IPS-NIHi11 (cell line): Measurements from ENCODE around the gene XRN2.
"Not testable (repeated sequence)": the region's sequence is repeated elsewhere in the genome, so short reads cannot be mapped to it uniquely, and the experiment has no call there.

ENCODE experiments used
- DNase-seq: peaks from one replicate; pipeline ENCODE4 v3.0.0; 2012; ENCODE audit warnings: mixed read lengths, low spot score

The XRN2 gene

DNA sequence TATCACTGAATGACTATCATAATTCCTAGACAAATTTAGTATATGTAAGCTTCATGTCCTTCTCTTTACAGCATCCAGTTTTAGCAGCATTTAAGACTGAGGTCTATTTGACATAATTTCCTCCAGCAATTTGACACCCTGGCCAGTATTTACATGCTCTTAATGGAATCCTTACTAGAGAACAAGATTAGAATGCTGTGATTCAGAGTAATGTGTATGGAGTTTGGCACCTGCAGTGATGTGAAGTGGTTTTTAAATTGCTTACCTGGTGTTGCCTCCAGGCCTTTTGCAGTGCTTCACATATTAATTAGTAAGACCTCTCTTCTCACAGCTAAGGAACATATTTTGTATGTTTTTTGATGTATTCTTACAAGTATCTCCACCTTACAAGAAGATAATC lies 84.4 kb downstream of the XRN2 start:
- DNase-seq = no peak

DNA sequence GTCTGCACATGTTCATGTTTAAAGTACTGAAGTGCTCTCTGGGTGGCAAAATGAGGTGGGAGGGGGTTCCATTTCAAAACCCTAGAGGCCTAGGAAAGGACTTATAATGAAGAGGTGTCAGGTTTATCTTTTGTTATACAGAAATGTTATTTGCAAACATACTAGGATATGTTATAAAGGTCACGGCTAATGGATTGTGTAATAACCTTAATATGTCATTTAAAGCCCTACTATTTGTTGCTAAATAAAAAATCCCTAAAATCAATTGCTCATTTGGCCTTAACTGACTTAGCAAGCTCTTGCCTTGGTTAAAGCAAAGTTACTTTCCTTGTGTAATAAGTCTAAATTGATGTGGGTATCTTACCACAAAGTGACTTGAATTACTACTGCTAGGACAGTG lies 85.4 kb downstream of the XRN2 start:
- no peak for DNase-seq

DNA sequence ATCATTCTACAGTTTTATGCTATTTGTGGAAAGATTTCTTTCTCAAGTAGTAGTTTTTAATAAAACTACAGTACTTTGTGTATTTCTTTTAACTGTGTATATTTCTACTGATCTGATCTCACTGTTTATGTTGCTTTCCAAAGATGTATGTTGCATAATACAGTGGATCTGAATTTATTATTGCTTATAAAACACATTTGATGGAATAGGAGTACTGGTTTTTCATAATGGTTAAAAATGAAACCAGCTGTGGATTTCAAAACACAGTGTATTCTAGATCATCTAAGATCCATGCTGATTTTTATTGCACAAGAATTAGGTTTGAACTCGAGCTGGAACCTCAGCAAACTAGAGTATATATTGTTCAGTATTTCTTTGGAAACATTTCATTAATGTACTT lies 86.2 kb downstream of the XRN2 start:
- no peak for DNase-seq

DNA sequence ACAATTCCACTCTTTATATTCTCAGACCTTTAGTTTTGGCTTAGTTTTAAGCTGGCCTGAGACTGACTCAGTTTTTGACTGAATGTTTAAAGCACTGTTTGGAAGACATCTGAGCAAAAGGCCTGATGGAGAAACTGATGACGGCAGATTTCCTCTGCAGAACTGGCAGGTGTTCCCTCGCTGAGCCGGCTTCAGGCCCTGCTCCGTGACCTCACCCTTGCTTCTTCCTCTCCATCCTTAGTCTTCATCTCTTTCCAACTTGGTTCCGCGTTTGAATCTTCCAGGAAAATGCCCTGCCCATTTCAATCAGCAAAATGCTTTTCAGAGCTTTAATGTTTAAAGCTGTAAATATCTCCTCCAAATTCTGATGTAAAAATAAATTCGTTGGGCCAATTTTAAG lies 87.6 kb downstream of the XRN2 start:
- DNase-seq = no peak

DNA sequence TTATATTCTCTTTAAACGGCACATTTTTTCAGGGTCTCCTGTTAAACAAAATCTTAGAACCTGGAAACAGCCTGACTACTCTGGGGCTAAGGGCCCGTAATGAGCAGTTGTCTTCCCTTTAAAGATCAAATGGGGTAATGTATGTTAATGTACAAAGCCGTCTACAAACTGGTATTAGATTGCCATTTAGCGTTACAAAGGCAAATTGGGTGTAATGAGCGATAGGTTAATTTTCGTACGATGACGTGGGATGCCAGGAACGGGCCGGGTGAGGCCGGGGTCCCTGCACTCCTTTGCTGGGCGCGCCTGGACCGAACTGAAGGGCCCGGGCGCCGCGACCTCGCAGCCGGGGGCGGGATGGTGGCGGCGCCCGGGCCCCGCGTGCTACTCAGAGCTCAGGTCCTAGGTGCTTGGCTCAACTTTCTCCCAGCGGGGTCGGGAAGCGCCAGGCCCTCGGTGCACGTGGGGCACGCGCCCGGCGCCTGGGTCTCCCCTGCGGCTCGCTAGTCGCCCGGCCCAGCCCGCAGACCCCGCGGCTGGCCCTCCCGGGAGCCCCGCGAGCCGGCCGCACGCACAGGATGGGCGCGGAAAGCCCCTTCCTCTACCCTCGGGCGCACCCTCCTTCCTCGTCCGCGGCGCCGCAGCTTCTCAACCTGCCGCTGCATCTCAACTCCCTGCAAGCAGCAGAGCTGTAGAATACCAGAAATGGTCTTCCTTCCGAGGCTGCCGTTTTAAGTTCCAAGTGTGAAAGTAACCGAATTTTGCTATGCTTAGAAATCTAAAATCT lies 88.2 kb downstream of the XRN2 start:
- peak; percentile 43 for DNase-seq

DNA sequence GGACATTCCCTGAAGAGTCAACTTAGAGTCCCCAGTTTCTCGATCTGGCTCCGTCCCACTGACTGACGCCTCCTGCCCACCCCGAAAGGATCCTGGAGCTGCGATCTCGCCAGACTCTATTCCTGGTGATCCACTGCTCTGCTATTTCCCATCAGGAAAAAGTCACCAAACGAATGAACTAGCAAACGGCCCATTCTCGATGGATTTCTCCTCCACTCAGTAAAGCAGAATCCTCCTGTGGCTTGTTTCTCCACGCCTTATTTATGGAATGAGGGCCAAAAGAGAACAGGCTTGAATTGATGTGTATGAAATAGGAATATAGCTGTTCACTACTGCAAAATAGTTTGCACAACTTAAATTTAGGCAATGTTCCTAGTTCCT lies 88.8 kb downstream of the XRN2 start:
- DNase-seq = no peak

DNA sequence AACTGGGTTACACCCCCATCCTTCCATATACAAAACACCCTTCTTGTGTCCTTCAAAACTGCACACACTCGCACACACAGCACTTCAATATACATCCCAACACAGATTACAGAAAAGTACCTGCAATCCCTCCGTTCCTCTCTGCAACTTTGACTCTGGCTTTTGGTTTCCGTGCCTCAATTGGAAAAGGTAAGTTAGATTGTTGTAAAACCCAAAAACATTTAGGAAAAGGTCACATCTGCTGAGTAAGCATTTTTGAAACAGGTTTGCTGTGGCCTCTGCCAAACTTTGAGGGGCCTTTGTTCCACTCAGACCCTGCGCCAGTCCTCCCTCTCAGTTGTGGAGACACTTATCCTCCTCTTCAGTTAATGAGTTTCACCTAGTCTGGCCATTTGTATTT lies 90.0 kb downstream of the XRN2 start:
- no peak for DNase-seq

DNA sequence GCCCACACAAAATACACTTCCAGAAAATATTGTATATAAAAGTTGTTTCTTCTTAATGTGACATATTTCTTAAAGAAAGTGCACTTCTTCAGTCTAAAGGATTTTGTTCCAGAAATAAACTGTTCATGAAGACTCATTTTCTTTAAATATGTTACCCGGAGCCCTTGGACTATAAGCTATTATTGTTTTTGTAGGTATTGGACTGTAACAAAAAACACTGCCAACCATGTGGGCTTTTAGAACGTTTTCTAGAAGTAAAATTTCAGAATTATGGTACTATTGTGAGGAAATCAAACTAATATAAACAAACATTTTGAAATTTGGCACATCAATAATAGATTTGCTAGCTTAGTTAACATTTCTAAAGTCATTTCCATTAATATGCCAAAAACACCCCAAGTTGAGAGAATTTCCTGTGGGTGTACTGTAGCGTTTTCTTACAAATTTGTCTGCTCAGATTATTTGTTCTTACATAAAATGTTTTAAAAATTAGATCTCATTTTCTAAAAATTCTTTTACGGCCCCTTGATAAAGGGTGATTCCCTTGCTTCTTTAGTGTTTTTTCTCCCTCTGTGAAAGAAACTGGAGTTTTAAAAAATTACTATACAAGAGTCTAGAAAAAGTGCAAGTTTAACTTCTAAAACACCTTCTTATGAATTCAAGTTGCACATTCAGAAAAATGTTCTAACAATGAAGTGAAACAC lies 90.8 kb downstream of the XRN2 start:
- no peak for DNase-seq

DNA sequence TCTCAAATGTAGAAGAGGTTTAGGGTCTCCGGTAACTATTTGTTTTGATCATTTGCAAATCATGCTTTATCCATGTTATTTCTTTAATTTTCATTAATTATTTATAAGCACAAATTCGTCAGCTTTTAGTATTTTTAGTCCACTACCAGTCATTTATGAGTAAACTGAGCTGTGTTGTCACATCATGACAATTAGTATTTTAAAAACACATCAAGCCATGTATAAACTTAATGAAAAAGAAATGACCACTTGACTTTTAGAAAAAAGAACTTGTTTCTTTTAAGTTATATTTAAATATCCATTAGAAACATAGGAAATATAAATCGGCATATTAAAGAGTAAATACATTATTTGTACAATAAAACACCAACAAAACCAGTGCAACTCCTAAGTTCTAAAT lies 91.4 kb downstream of the XRN2 start:
- no peak for DNase-seq

DNA sequence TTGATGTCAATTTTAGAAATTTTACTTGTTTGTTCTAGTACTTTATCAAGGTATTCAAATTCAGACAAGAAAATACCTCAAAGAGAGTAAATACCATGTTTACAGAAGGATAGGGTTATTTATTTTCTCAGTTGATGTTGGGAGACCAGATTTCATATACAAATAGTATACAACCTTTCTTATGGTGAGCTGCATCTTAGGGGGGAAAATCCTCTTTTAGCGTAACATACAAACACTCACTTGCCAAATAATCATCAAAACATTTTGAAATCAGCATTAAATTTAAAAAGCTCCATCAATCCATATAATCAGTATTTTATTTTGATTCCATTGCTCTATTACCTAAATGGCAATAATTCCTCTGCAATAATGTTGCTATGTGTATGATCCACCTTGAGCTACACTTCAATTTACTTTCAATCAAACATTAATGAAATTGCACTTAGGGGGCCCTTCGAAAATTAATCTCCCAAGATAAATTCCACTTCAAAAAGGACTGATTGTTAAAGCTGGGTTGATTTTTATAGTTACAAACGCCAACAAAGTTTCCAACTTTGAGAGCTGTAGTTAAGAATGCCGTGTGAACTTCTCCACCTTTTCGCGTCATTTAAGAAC lies 92.0 kb downstream of the XRN2 start:
- no peak for DNase-seq

DNA sequence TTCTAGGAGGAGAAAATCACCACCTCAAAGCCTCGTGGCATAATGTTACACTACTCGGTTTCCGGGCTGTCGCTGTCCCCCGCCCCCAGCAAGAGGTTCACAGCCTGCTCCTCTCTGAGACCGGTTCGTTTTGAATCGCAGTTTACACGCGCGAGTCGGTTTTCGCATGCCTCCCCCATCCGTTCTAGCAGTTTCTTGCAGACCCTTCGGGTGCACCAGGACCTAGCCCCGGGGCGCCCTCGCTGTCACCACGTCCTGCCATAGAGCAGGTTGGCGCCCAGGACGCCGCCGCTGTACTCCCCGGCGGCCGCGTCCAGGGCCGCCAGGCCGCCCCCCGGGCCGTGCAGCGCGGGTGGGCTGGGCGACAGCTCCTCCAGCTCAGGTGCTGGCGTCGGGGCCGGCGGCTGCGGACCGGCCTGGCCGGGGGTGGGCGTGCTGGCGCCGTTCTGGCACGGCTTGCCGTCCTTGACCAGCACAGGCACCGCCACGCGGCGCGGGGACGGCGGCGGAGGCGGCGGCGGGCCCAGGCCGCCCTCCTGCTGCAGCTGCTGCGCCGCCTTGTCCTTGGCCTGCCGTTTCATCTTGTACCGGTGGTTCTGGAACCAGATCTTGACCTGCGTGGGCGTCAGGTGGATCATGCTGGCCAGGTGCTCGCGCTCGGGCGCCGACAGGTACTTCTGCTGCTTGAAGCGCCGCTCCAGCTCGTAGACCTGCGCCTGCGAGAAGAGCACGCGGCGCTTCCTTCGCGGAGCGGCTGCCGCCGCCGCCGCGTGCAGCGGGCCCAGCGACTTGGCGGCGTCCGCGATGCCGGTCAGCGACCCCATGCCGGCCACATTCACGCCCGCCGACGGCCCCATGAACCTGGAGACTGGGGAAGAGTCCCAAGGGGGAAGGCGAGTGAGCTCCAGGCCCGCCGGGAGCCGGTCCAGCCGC lies 92.8 kb downstream of the XRN2 start:
- peak; percentile 47 for DNase-seq

DNA sequence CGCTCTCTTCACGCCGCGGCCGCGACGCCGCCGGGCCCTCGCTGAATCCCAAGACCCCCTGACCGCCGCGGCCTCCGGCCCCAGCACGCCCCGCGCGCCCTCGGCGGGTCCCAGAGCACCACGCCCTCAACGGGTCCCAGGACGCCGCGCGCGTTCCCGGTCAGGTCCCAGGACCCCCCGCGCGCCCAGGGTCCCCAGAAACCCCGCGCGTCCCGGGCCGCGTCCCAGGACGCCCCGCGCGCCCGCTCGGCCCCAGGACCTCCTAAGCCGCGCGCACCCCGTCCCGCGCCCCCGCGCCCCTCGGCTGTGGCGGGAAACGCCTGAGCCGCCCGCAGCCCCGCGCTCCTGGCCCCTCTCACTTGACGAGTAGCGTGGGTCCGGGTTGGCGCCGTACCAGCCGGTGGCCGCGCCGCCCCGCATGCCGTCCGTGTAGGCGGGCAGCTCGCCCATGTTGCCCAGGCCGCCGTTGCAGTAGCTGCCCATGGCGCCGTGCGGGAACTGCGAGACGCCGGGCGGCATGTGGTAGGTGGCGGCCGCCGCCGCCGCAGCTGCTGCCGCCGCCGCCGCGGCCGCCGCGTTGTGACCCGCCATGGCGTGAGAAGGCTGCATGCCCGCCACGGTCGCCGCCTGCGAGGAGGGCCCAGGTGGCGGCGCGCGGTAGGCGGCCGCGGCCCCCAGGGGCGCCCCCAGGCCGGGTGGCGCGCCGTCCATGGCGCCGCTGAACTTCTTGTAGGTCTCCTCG lies 93.6 kb downstream of the XRN2 start:
- DNase-seq = peak; percentile 42

DNA sequence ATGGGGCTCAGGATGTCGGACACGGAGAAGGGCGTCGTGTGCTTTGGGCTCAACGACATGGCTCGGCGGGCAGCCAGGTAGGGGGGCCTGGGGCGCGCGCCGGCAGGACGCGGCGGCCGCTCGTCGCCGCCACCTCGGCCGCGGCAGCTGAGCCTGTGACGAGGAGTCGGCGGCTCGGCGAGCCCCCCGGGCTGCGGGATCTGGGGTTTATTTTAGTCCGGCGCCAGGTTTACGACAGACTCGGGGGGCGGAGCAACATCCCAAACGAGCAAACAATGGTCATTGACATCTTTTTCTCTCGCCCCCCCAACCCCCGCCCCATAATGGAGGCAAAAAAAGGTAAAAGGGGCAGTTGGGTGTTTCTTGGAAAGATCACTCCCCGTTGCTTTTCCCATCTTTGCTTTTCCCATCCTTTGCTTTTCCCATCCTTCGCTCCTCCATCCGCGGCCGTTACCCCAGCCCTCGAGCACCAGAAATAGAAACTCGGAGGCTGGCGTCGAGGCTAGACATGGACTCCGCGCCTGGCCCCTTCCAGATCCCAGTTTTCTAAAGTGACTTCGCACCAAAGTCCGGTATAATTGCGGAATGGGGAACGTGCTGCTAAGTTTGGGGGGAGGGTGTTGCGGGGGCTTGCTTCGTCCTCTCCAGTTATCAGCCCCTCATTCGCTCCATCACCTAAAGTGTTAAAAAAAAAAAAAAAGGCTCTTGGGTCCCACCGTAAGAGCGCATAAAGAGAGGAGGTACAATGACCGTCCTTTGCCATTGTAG lies 94.4 kb downstream of the XRN2 start, which contains the start of gene NKX2-4:
Gene NKX2-4 (minus strand): TSS at position 186 of the 768 bp plus-strand sequence. CDS start 127 bp downstream, at position 59.
- peak; percentile 37 for DNase-seq

DNA sequence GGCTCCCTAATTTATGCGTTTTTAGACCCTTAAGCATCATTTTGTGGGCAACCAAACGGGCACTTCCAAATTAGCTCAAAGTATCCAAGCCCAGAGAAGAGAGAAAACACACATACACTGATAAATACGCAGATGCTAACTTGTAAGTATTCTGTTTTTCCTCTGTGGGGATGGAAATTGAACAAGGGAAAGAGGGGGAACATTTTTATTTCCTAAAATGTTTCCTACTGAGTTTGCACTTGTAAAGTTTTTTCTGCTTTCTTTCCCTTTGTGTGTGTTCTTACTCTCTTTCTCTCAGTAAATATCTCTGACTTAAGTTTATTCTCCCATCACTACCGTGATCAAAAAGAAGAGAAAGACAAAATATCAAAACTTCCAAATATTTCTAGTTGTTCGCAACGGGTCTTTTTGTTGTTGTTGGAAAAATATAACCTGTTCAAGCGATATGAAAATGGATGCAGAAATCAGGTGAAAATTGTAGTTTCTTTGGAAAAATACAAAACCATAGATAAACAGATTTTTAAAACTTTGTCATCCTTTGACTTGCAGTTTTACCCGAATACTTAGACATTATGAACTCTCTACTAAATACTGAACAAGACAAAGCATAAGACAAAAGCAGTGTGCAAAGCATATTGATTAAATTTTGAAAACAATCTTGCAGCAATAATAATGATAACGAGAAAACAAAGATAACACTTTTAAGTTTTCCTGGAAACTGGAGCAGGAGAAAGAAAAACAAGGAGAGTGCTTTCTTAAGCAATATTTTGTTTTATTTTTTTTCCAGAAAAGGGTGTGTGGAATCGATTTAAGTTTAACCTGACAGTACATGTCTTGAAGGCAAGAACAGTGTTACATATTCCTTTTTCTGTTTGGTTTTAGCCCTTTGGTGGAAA lies 95.2 kb downstream of the XRN2 start:
- DNase-seq = no peak

DNA sequence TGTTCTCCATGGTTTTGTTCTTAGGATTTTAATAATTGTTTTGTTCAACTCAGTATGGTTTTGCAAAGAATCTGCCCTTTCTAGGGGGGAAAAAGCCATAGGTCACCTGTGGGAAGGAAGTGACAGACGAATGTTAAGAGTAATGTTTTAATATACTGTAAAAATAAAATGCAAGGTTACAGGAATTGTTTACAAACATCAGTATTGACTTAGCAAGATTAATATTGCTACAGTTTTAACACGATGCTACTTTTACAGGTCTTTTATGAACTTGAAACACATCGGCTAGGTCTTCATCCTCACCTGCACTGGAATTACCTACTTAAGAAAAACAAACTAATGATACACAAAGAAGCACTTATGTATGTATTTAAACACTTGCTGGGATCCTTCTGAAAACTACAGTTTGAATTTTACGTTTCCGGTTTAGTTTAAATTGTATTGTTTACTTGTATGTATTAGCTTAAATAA lies 95.9 kb downstream of the XRN2 start:
- DNase-seq = no peak

DNA sequence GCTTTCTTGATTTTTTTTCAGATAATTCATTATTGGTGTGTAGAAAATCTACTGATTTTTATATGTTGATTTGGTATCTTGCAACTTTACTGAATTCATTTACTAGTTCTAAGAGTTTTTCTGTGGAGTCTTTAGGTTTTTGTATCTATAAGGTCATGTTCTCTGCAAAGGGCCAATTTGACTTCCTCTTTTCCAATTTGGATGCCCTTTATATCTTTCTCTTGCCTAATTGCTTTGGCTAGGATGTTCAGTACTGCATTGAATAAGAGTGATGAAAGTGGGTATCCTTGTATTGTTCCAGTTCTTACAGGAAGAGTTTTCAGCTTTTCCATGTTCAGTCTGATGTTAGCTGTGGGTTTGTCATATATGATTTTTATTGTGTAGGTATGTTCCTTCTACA lies 108.6 kb downstream of the XRN2 start:
- no peak for DNase-seq

DNA sequence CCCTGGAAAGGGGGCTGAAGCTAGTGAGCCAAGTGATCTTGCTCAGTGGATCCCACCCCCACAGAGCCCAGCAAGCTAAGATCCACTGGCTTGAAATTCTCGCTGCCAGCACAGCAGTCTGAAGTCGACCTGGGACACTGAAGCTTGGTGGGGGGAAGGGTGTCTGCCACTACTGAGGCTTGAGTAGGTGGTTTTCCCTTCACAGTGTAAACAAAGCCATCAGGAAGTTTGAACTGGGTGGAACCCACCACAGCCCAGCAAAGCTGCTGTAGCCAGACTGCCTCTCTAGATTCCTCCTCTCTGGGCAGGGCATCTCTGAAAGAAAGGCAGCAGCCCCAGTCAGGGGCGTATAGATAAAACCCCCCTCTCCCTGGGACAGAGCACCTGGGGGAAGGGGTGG lies 110.9 kb downstream of the XRN2 start:
- DNase-seq = not testable (repeated sequence)

DNA sequence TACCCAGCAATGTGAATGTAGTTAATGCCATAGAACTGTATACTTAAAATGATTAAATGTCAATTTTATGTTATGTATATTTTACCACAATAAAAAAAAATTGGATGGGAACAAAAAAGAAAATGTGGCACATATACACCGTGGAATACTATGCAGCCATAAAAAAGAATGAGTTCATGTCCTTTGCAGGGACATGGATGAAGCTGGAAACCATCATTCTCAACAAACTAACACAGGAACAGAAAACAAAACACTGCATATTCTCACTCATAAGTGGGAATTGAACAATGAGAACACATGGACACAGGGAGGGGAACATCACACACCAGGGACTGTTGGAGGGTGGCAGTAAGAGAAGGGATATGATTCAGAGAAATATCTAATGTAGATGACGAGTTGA lies 116.0 kb downstream of the XRN2 start:
- DNase-seq = not testable (repeated sequence)

DNA sequence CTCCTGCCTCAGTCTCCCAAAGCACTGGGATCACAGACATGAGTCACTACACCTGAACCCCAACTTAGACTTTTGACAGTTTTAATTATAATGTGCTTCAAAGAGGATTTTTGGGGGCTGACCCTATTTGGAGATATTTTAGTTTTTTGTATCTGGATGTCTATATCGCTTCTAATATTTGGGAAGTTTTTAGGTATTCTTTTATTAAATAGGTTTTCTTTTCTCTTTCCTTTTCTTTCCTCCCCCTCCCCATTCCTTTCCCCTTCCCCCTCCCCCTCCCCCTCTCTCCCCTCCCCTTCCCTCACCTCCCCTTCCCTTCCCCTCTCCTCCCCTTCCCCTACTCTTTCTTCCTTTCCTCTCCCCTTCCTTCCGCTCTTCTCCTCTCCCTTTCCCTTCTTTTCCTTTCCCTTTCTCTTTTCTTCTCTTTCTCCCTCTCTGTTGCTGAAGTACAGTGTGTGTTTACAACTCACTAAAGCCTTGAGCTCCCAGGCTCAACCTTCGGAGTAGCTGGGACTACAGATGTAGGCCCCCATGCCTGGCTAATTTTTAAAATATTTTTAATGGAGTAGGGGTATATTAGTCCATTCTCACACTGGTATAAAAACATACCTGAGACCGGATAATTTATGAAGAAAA lies 118.6 kb downstream of the XRN2 start:
- DNase-seq = no peak
